ENCODE measurements around the gene HECTD4. TPM values are rescaled to one million over a fixed set of nuclear protein-coding genes. Genes with fewer than 3 reads are reported as not detected.

HECTD4 gene
- total and polyA plus RNA-seq, 2 of the 4 experiments (the other 2 are of a cell fraction): 12.9 to 13.0 TPM

- intact Hi-C loops (cut with micrococcal nuclease): no loop called here
Observed at GRCh38 chr12:112206944-112207343, 175.3 kb downstream of the HECTD4 start.

More at GRCh38 chr12:112206944-112207343, 175.3 kb downstream of the HECTD4 start:
- dilution Hi-C loops (cut with HindIII; ENCODE audit: low sequenced_read_pairs, unreplicated experiment) (no loop called here), in situ Hi-C loops (cut with MboI; ENCODE audit: low sequenced_read_pairs) (no loop called here)
- no peak overlapping the region for H2AK9ac ChIP-seq (replicated peaks; ENCODE audit: low read depth, low read length, poor library complexity)
- TF ChIP-seq USF2 (IDR thresholded peaks at IDR 0.05; ENCODE audit: low read depth, low read length) (no peak), CHD1 (IDR thresholded peaks at IDR 0.05; ENCODE audit: low read depth, low read length) (no peak), CEBPB (IDR thresholded peaks at IDR 0.05; ENCODE audit: low read depth, low read length) (no peak), CTCF (conservative IDR thresholded peaks at IDR 0.05; ENCODE audit: low read depth, low read length) (no peak), NFE2L2 (IDR thresholded peaks at IDR 0.05; ENCODE audit: low read depth, low read length) (no peak), MAFK (IDR thresholded peaks at IDR 0.05; ENCODE audit: low read depth, low read length) (no peak), BHLHE40 (IDR thresholded peaks at IDR 0.05; ENCODE audit: low read depth, low read length) (no peak), RAD21 (IDR thresholded peaks at IDR 0.05; ENCODE audit: low read length) (no peak), FOS (IDR thresholded peaks at IDR 0.05; ENCODE audit: low read depth, low read length) (no peak), POLR2A (IDR thresholded peaks at IDR 0.05; ENCODE audit: low read depth, low read length) (no peak), MXI1 (IDR thresholded peaks at IDR 0.05; ENCODE audit: borderline replicate concordance, low read depth, low read length) (no peak), ELK1 (IDR thresholded peaks at IDR 0.05; ENCODE audit: borderline replicate concordance, low read depth, low read length) (no peak), RFX5 (IDR thresholded peaks at IDR 0.05; ENCODE audit: low read depth, low read length) (no peak), SMC3 (IDR thresholded peaks at IDR 0.05; ENCODE audit: low read depth, low read length) (no peak)
- no peak for ATAC-seq (ENCODE audit: low read depth)
- no peak overlapping the region for H4K5ac ChIP-seq (ENCODE audit: low read depth, low read length)
- no peaks in the 10 kb centered on the region for H3K27me3 ChIP-seq (ENCODE audit: control insufficient read depth, insufficient read depth, low read length)
- no peak for DNase-seq
- no peaks in the 10 kb centered on the region for H3K9me3 ChIP-seq (ENCODE audit: control insufficient read depth, insufficient read depth, low read length)
- H3K79me1 ChIP-seq (ENCODE audit: low read depth in 1 of 2, low read length in 2 of 2): no peaks in the 10 kb centered on the region
- POLR2A ChIA-PET (ENCODE audit: unreplicated experiment): no interaction called here
- no peak overlapping the region for H2BK20ac ChIP-seq (ENCODE audit: low read depth, low read length)
- H2AFZ ChIP-seq (replicated peaks; ENCODE audit: low read length, poor library complexity): no peak overlapping the region
- H2AK5ac ChIP-seq (ENCODE audit: low read depth, low read length): no peak overlapping the region
- H3K4me3 ChIP-seq (ENCODE audit: insufficient read depth, low read depth, low read length): no peak overlapping the region
- no peak overlapping the region for H3K18ac ChIP-seq (ENCODE audit: low read depth, low read length)
- H3K23ac ChIP-seq (ENCODE audit: low read depth, low read length): no peak overlapping the region
- no peak overlapping the region for H2BK120ac ChIP-seq (ENCODE audit: low read depth, low read length)
- H3K4me1 ChIP-seq (ENCODE audit: control insufficient read depth, insufficient read depth, low read length): no peaks in the 10 kb centered on the region
- no peak overlapping the region for H3K56ac ChIP-seq (ENCODE audit: extremely low read depth, insufficient read depth, low read length)
- H4K20me1 ChIP-seq (ENCODE audit: insufficient read depth, low read length): no peaks in the 10 kb centered on the region
- BruUV-seq (replicated peaks): no TSS peak
- no peak overlapping the region for H3K4me2 ChIP-seq (ENCODE audit: low read depth, low read length)
- no peak overlapping the region for H2BK5ac ChIP-seq (ENCODE audit: low read depth, low read length, poor library complexity, severe bottlenecking)
- no peak overlapping the region for H3K14ac ChIP-seq (replicated peaks; ENCODE audit: low read depth, low read length)
- no peak overlapping the region for H3K27ac ChIP-seq (ENCODE audit: insufficient read depth, low read length)
- H4K91ac ChIP-seq (ENCODE audit: insufficient read depth, low read depth, low read length): no peak overlapping the region
- H3K36me3 ChIP-seq (ENCODE audit: control insufficient read depth, insufficient read depth, low read length): peaks cover 48% of the 10 kb centered on the region
- H3K4ac ChIP-seq (ENCODE audit: low read depth, low read length): no peak overlapping the region
- CTCF ChIA-PET: interaction anchor here (1.0 kb wide), 1 partner anchor 9 kb away, joined by 3 read pairs; no protein-coding TSS in a partner anchor
- H2BK15ac ChIP-seq (ENCODE audit: low read depth, low read length): no peak overlapping the region
- no peak overlapping the region for H4K8ac ChIP-seq (ENCODE audit: low read depth in 2 of 2, low read length in 2 of 2)
- H3K9ac ChIP-seq (ENCODE audit: low read depth, low read length): no peak overlapping the region
- 52% methylated on average over 2 of the region's 7 CpGs; no CpG with 5 or more reads in 1 of the 2 experiments for WGBS, 2 experiments (ENCODE audit: extremely low coverage in 2 of 2, insufficient read length in 1 of 2)
- H3K9me1 ChIP-seq (ENCODE audit: insufficient read depth, low read length): peaks cover 5% of the 10 kb centered on the region; the same call in 1 of the 2 replicates

Measured in IMR-90 (cell line).